ENCODE results near the gene DCP1B.

Gene DCP1B

GRCh38 chr12:1904875-1905274 lies 99.4 kb downstream of the DCP1B start:
- H3K4me3 ChIP-seq (replicated peaks; ENCODE audit: low read depth, low read length): no peak overlapping the region
- no peak for DNase-seq (ENCODE audit: low read depth)
- TF ChIP-seq, protein P1, sequence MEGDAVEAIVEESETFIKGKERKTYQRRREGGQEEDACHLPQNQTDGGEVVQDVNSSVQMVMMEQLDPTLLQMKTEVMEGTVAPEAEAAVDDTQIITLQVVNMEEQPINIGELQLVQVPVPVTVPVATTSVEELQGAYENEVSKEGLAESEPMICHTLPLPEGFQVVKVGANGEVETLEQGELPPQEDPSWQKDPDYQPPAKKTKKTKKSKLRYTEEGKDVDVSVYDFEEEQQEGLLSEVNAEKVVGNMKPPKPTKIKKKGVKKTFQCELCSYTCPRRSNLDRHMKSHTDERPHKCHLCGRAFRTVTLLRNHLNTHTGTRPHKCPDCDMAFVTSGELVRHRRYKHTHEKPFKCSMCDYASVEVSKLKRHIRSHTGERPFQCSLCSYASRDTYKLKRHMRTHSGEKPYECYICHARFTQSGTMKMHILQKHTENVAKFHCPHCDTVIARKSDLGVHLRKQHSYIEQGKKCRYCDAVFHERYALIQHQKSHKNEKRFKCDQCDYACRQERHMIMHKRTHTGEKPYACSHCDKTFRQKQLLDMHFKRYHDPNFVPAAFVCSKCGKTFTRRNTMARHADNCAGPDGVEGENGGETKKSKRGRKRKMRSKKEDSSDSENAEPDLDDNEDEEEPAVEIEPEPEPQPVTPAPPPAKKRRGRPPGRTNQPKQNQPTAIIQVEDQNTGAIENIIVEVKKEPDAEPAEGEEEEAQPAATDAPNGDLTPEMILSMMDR (IDR thresholded peaks at IDR 0.05; ENCODE audit: low read length, missing control alignments): no peak

GRCh38 chr12:1896964-1897363 lies 107.3 kb downstream of the DCP1B start:
- DNase-seq (ENCODE audit: low read depth): no peak

More at GRCh38 chr12:1896964-1897363, 107.3 kb downstream of the DCP1B start:
- TF ChIP-seq, protein P1 (IDR thresholded peaks at IDR 0.05; ENCODE audit: low read length, missing control alignments): no peak
- no peak overlapping the region for H3K4me3 ChIP-seq (replicated peaks; ENCODE audit: low read depth, low read length)

Measured in fibroblast of pulmonary artery (primary cell).